ENCODE measurements around the gene NKIRAS2.

- TF ChIP-seq CTCF (IDR thresholded peaks at IDR 0.05) (no peak), POLR2A (IDR thresholded peaks at IDR 0.05) (no peak)
Observed at GRCh38 chr17:42039794-42040763, 20.2 kb downstream of the NKIRAS2 start.
